Endodermal cell (in vitro differentiated cells): ENCODE measurements around the gene RAB44. TPM values are rescaled to one million over a fixed set of nuclear protein-coding genes. Genes with fewer than 3 reads are reported as not detected.

Experiments used
- DNase-seq: peaks from one replicate; pipeline ENCODE4 v3.0.0-alpha.2; 2017
- H3K27ac ChIP-seq: 2 replicates; pipeline ENCODE4 v1.5.1; 2013; ENCODE audit warnings: mild to moderate bottlenecking, low read depth, low read length, moderate library complexity
- H3K27me3 ChIP-seq: 2 replicates; pipeline ENCODE4 v1.6.1; 2013; ENCODE audit warnings: mild to moderate bottlenecking, low read length, moderate library complexity; ENCODE audit not compliant: insufficient read depth, control insufficient read depth, poor library complexity, severe bottlenecking
- H3K36me3 ChIP-seq: 2 replicates; pipeline ENCODE4 v1.7.0; 2013; ENCODE audit warnings: mild to moderate bottlenecking, low read length, moderate library complexity; ENCODE audit not compliant: control insufficient read depth, insufficient read depth
- H3K4me1 ChIP-seq: one replicate; pipeline ENCODE4 v1.7.0; 2013; ENCODE audit warnings: low read length; ENCODE audit not compliant: control insufficient read depth, insufficient read depth
- H3K4me3 ChIP-seq: 2 replicates; pipeline ENCODE4 v1.5.1; 2013; ENCODE audit warnings: mild to moderate bottlenecking, low read length, moderate library complexity
- H3K9ac ChIP-seq: 2 replicates; pipeline ENCODE4 v1.6.1; 2013; ENCODE audit warnings: mild to moderate bottlenecking, low read length, moderate library complexity; ENCODE audit not compliant: poor library complexity, severe bottlenecking; ENCODE audit errors: extremely low read depth
- H3K9me3 ChIP-seq: 2 replicates; pipeline ENCODE4 v1.6.1; 2013; ENCODE audit warnings: mild to moderate bottlenecking, low read length, moderate library complexity; ENCODE audit not compliant: control insufficient read depth
- H3K27ac Mint-ChIP-seq: 2 replicates; pipeline ENCODE4 v1.8.0; 2020; ENCODE audit warnings: mixed read lengths
- H3K27me3 Mint-ChIP-seq: 2 replicates; pipeline ENCODE4 v1.8.0; 2021; ENCODE audit warnings: mild to moderate bottlenecking, mixed read lengths; ENCODE audit not compliant: insufficient read depth
- H3K36me3 Mint-ChIP-seq: 2 replicates; pipeline ENCODE4 v1.8.0; 2020; ENCODE audit warnings: low read depth, mixed read lengths
- H3K4me1 Mint-ChIP-seq: 2 replicates; pipeline ENCODE4 v1.8.0; 2020; ENCODE audit warnings: mixed read lengths
- H3K4me3 Mint-ChIP-seq: 2 replicates; pipeline ENCODE4 v1.8.0; 2020; ENCODE audit warnings: mild to moderate bottlenecking, moderate library complexity, mixed read lengths
- H3K9me3 Mint-ChIP-seq: 2 replicates; pipeline ENCODE4 v1.8.0; 2020; ENCODE audit warnings: mild to moderate bottlenecking, mixed read lengths
- WGBS, 2 experiments: methylation state at CpG; one replicate each; pipeline versions ENCODE4 v1.1.5 to v1.1.7; 2013; ENCODE audit warnings: missing lambda C conversion rate in 2 of 2, mixed read lengths in 1 of 2; ENCODE audit not compliant: insufficient coverage in 1 of 2, insufficient read length in 1 of 2; 5-methylcytosine and 5-hydroxymethylcytosine counted together
- total RNA-seq, 2 donors: library from RNA; stranded (reverse); fragmentation: NEBNext Ultra II Directional in 1 of 2; extraction: Animal tissue kit (Norgen Biotek cat#: 25700) in 1 of 2; gene quantifications; 2 replicates in 1 of 2; 3 replicates in 1 of 2; pipeline ENCODE4 v1.2.1, GENCODE V29; 2021
- TF ChIP-seq, protein P1 (sequence below): fragments of 200-600 bp; sonication (generic); conservative IDR thresholded peaks from 2 replicates; pipeline ENCODE4 v1.5.0; 2021; ENCODE audit warnings: antibody characterized with exemption, mild to moderate bottlenecking

The RAB44 gene
- total RNA-seq, 2 donors from 2014 or later: not detected

GRCh38 chr6:36700831-36701230 is 3.2 kb downstream of the RAB44 start:
- Mint-ChIP-seq H3K27me3 (peaks cover 12% of the 10 kb centered on the region), H3K9me3 (no peaks in the 10 kb centered on the region), H3K4me3 (no peak overlapping the region), H3K27ac (no peak overlapping the region), H3K4me1 (peaks cover 5% of the 10 kb centered on the region), H3K36me3 (no peaks in the 10 kb centered on the region)
- WGBS, 2 experiments: 92 to 99% methylated on average over 3 of the region's 3 CpGs
- Histone ChIP-seq H3K9me3 (no peaks in the 10 kb centered on the region), H3K27ac (no peak overlapping the region), H3K27me3 (no peaks in the 10 kb centered on the region), H3K36me3 (no peaks in the 10 kb centered on the region), H3K9ac (no peak overlapping the region), H3K4me1 (peaks cover 6% of the 10 kb centered on the region), H3K4me3 (no peak overlapping the region)
- TF ChIP-seq, protein P1, sequence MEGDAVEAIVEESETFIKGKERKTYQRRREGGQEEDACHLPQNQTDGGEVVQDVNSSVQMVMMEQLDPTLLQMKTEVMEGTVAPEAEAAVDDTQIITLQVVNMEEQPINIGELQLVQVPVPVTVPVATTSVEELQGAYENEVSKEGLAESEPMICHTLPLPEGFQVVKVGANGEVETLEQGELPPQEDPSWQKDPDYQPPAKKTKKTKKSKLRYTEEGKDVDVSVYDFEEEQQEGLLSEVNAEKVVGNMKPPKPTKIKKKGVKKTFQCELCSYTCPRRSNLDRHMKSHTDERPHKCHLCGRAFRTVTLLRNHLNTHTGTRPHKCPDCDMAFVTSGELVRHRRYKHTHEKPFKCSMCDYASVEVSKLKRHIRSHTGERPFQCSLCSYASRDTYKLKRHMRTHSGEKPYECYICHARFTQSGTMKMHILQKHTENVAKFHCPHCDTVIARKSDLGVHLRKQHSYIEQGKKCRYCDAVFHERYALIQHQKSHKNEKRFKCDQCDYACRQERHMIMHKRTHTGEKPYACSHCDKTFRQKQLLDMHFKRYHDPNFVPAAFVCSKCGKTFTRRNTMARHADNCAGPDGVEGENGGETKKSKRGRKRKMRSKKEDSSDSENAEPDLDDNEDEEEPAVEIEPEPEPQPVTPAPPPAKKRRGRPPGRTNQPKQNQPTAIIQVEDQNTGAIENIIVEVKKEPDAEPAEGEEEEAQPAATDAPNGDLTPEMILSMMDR: no peak
- peak; percentile 16 for DNase-seq

DNA sequence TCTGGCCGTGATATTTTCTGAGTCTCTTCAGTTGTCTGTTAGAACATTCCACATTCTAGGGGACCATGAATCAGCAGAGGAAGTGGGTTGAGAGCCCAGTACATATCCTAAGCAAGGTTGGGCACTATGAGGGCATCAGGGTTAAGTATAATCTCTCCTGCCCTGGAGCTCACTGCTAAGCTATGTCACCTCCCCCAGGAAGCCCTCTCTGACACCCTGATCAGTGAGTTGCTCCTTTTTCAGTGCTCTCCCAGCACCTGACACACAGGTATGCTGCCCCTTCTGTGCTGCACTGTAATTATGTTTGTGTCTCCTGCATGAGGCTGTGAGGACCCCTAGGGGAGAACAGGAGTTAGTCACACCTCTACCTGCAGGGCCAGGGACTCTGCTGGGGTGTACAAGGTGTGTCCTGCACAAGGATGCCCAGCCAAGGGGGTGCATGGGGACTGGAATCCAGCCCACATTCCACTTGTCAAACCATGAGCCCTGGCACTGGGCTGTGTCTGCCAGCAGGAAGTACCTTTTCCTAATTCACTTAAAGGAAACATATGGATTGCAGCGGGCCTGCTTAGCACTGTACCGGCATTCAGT is 3.9 kb downstream of the RAB44 start:
- TF ChIP-seq, protein P1: peak; percentile 75

GRCh38 chr6:36702656-36703055 is 5.0 kb downstream of the RAB44 start:
- H3K4me1 Mint-ChIP-seq: peaks cover 5% of the 10 kb centered on the region
- no peak overlapping the region for H3K4me3 Mint-ChIP-seq
- peaks cover 12% of the 10 kb centered on the region for H3K27me3 Mint-ChIP-seq
- no peaks in the 10 kb centered on the region for H3K36me3 Mint-ChIP-seq
- no peaks in the 10 kb centered on the region for H3K9me3 Mint-ChIP-seq
- TF ChIP-seq, protein P1: no peak
- Histone ChIP-seq H3K4me3 (no peak overlapping the region), H3K27ac (no peak overlapping the region), H3K4me1 (peaks cover 6% of the 10 kb centered on the region), H3K36me3 (no peaks in the 10 kb centered on the region), H3K27me3 (no peaks in the 10 kb centered on the region), H3K9me3 (no peaks in the 10 kb centered on the region), H3K9ac (no peak overlapping the region)
- WGBS, 2 experiments: 92 to 100% methylated on average over 2 to 3 of the region's 3 CpGs
- DNase-seq: peak; percentile 50
- no peak overlapping the region for H3K27ac Mint-ChIP-seq

More for the DNA sequence above, 3.9 kb downstream of the RAB44 start:
- H3K27ac Mint-ChIP-seq: no peak overlapping the region
- H3K9ac ChIP-seq: no peak overlapping the region
- H3K4me3 Mint-ChIP-seq: no peak overlapping the region
- no peaks in the 10 kb centered on the region for H3K36me3 Mint-ChIP-seq
- peaks cover 12% of the 10 kb centered on the region for H3K27me3 Mint-ChIP-seq
- no peak overlapping the region for H3K4me3 ChIP-seq
- 93 to 94% methylated on average over 2 to 3 of the region's 3 CpGs for WGBS, 2 experiments
- H3K36me3 ChIP-seq: no peaks in the 10 kb centered on the region
- H3K27ac ChIP-seq: no peak overlapping the region
- no peaks in the 10 kb centered on the region for H3K9me3 ChIP-seq
- H3K4me1 Mint-ChIP-seq: peaks cover 5% of the 10 kb centered on the region
- peak; percentile 72 for DNase-seq
- no peaks in the 10 kb centered on the region for H3K9me3 Mint-ChIP-seq
- peaks cover 6% of the 10 kb centered on the region for H3K4me1 ChIP-seq
- no peaks in the 10 kb centered on the region for H3K27me3 ChIP-seq
